HG02870 (cell line): Measurements from ENCODE around the gene BTN3A1.
"Not testable (repeated sequence)": the region's sequence is repeated elsewhere in the genome, so short reads cannot be mapped to it uniquely, and the experiment has no call there.

Experiments used
- ATAC-seq: cut with Tn5 transposase; IDR thresholded peaks from one replicate; pipeline ENCODE4 v1.9.1; 2021; ENCODE audit warnings: mild to moderate bottlenecking, moderate library complexity; ENCODE audit not compliant: unreplicated experiment

The BTN3A1 gene

GRCh38 chr6:26401987-26402658 lies at the start of gene BTN3A1:
TSS of gene BTN3A1 (plus strand) at chr6:26402275. CDS start at chr6:26405564, 3,289 bp downstream.
- ATAC-seq: peak; percentile 81

- ATAC-seq: no peak
These were observed 49.8 kb upstream of the BTN3A1 start for GRCh38 chr6:26352315-26352714.

- ATAC-seq: no peak
These were observed 47.9 kb upstream of the BTN3A1 start for GRCh38 chr6:26354162-26354561.

GRCh38 chr6:26355366-26355765 lies 46.7 kb upstream of the BTN3A1 start:
- no peak for ATAC-seq

GRCh38 chr6:26357543-26357942 lies 44.5 kb upstream of the BTN3A1 start:
- not testable (repeated sequence) for ATAC-seq

GRCh38 chr6:26358511-26358981 lies 43.5 kb upstream of the BTN3A1 start:
- ATAC-seq: no peak

- ATAC-seq: no peak
These were observed 42.3 kb upstream of the BTN3A1 start for GRCh38 chr6:26359765-26360164.

- ATAC-seq: no peak
These were observed 41.3 kb upstream of the BTN3A1 start for GRCh38 chr6:26360451-26361416.

- ATAC-seq: no peak
These were observed 40.5 kb upstream of the BTN3A1 start for GRCh38 chr6:26361544-26361943.

- no peak for ATAC-seq
These were observed 39.8 kb upstream of the BTN3A1 start for GRCh38 chr6:26362093-26362835.

- no peak for ATAC-seq
These were observed 39.2 kb upstream of the BTN3A1 start for GRCh38 chr6:26362836-26363220.

GRCh38 chr6:26363882-26364701 lies 38.0 kb upstream of the BTN3A1 start:
- no peak for ATAC-seq

- ATAC-seq: no peak
These were observed 36.5 kb upstream of the BTN3A1 start for GRCh38 chr6:26365633-26365995.

- no peak for ATAC-seq
These were observed 35.6 kb upstream of the BTN3A1 start for GRCh38 chr6:26366504-26366903.

- no peak for ATAC-seq
These were observed 35.0 kb upstream of the BTN3A1 start for GRCh38 chr6:26367114-26367513.

GRCh38 chr6:26371813-26372212 lies 30.3 kb upstream of the BTN3A1 start:
- not testable (repeated sequence) for ATAC-seq

GRCh38 chr6:26372308-26373144 lies 29.5 kb upstream of the BTN3A1 start:
- ATAC-seq: no peak

- ATAC-seq: no peak
These were observed 26.8 kb upstream of the BTN3A1 start for GRCh38 chr6:26375270-26375669.

GRCh38 chr6:26377719-26378118 lies 24.4 kb upstream of the BTN3A1 start:
- ATAC-seq: no peak
